ENCODE data around the gene FBLN2. TPM values are rescaled to one million over a fixed set of nuclear protein-coding genes. Genes with fewer than 3 reads are reported as not detected.

Gene FBLN2
- total and polyA plus RNA-seq, 4 donors, result 4.3 to 43.4 (median 21.1) TPM

DNA sequence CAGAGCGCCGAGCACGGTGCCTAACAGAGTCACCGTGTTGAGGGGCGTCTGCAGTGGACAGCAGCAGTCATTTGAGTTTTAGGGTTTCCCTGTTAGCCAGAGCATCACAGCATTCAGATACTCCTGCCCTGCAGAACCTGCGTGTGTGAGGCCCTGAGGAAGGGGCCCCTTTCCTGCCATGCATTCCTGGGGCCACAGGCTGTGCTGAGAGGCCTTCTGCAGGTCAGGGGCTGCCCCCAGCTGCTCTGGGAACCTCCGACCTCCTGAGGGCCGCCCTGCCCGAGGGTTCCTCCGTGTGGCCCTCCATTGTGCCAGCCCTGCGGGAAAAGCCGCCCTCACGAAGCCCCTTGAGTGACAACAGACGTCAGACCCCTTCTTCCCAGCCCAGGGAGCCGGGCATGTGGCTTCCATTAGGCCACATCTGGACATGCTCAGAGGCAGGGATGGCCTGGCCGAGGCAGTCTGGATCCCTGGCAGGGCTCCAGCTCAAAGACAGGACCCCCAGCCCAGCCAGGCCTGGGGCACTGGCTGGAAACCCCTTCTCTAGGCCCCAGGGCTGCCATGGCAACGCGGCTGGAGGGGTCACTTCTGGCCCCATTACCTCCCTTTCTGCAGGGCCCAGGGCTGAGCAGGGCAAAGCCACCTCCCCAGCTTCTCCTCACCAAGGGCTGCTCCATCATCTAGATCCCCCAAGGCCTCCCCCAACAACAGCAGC, 25.3 kb downstream of the FBLN2 start:
- no peaks in the 10 kb centered on the region for H3K9me3 ChIP-seq (ENCODE audit: control insufficient read depth in 4 of 4, insufficient read depth in 3 of 4, low read length in 3 of 4)
- TF ChIP-seq, protein P1, sequence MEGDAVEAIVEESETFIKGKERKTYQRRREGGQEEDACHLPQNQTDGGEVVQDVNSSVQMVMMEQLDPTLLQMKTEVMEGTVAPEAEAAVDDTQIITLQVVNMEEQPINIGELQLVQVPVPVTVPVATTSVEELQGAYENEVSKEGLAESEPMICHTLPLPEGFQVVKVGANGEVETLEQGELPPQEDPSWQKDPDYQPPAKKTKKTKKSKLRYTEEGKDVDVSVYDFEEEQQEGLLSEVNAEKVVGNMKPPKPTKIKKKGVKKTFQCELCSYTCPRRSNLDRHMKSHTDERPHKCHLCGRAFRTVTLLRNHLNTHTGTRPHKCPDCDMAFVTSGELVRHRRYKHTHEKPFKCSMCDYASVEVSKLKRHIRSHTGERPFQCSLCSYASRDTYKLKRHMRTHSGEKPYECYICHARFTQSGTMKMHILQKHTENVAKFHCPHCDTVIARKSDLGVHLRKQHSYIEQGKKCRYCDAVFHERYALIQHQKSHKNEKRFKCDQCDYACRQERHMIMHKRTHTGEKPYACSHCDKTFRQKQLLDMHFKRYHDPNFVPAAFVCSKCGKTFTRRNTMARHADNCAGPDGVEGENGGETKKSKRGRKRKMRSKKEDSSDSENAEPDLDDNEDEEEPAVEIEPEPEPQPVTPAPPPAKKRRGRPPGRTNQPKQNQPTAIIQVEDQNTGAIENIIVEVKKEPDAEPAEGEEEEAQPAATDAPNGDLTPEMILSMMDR (IDR thresholded peaks at IDR 0.05; ENCODE audit: control extremely low read depth, extremely low read depth), result no peak
- H3K27ac ChIP-seq (ENCODE audit: low read depth in 1 of 2, low read length in 1 of 2), result no peak overlapping the region
- H3K27me3 ChIP-seq (ENCODE audit: control insufficient read depth in 3 of 3, insufficient read depth in 3 of 3, low read length in 2 of 3), result no peaks in the 10 kb centered on the region
- DNase-seq (peak; percentile 71 to 72 (median 71)), ATAC-seq (ENCODE audit: insufficient read depth, low FRiP score) (no peak)
- H3K36me3 ChIP-seq (ENCODE audit: control insufficient read depth in 4 of 4, insufficient read depth in 4 of 4, low read length in 4 of 4), result no peaks in the 10 kb centered on the region
- H3K4me3 ChIP-seq, result no peak overlapping the region
- 69 to 71% methylated on average over 18 of the region's 18 CpGs for WGBS, 2 donors
- no peak overlapping the region for H3K9ac ChIP-seq (ENCODE audit: insufficient read depth in 1 of 2, low read length in 2 of 2)
- H3K4me1 ChIP-seq (ENCODE audit: control insufficient read depth in 5 of 5, insufficient read depth in 5 of 5, low read length in 5 of 5), result peaks cover 0 to 25% (median 3%) of the 10 kb centered on the region in 5 donors

DNA sequence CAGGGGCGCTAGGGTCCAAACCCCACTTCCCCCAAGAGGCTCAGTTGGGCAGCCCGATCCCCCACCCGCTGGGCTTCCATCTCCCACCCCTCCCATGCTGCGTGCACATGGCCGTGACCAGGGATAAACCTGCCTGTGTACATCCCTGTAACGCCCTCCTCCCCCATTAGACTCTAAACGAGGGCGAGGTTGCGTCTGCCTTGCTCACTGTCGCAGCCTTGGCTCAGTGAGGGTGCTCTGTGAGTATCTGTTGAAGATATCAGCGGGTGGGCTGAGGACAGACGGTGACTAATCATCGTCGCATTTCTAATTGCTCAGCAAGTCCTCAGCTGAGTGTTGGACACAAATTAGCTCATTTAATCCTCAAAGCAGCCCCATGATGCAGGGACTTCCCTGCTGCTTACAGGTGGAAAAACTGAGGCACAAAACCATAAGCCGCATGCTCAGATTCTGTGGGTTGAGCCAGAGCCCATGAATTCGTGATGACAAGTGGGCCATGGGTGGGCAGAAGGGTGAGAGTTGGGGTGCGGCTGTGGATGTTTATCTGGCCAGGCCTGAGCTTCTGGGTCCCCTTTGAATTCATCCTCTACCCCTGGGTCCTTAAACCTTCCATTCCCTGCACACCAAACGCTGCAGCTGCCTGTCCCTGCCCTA, 26.0 kb downstream of the FBLN2 start:
- no peak overlapping the region for H3K4me3 ChIP-seq
- TF ChIP-seq, protein P1 (IDR thresholded peaks at IDR 0.05; ENCODE audit: control extremely low read depth, extremely low read depth), result no peak
- H3K27me3 ChIP-seq (ENCODE audit: control insufficient read depth in 3 of 3, insufficient read depth in 3 of 3, low read length in 2 of 3), result no peaks in the 10 kb centered on the region
- peak in 1 of 3 donors; percentile 28 for DNase-seq
- H3K9ac ChIP-seq (ENCODE audit: insufficient read depth in 1 of 2, low read length in 2 of 2), result no peak overlapping the region
- H3K9me3 ChIP-seq (ENCODE audit: control insufficient read depth in 4 of 4, insufficient read depth in 3 of 4, low read length in 3 of 4), result no peaks in the 10 kb centered on the region
- H3K4me1 ChIP-seq (ENCODE audit: control insufficient read depth in 5 of 5, insufficient read depth in 5 of 5, low read length in 5 of 5), result peaks cover 0 to 25% (median 3%) of the 10 kb centered on the region in 5 donors
- ATAC-seq (ENCODE audit: insufficient read depth, low FRiP score), result no peak
- WGBS, 2 donors, result 74 to 84% methylated on average over 18 of the region's 18 CpGs
- H3K27ac ChIP-seq (ENCODE audit: low read depth in 1 of 2, low read length in 1 of 2), result no peak overlapping the region
- no peaks in the 10 kb centered on the region for H3K36me3 ChIP-seq (ENCODE audit: control insufficient read depth in 4 of 4, insufficient read depth in 4 of 4, low read length in 4 of 4)

DNA sequence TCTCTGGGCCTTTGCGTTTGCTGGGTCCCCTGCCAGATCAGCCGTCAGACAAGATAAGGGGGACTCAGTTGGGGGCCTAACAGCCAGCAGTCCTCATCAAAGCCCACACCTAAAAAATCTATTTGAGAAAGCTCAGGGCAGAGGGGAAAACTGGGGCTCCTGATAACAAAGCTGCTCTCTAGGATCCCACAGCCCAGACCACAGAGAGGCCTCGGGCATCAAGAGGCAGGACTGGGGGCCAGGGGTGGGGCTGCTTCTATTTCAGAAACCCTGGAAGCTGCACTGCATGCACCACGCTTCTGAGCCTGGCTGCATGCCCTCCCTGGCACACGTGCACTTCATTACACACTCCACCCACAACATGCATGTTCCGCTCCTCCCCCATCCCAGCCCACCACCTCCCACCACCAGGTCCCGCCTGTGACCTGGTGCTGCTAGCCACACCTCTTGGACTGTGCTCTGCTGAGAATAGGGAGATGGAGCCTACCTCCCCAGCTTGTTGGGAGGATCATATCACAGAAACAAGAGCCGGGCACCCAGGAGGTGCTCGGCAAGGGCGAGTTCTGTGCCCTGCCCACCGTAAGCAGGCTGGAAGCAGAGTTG, 26.6 kb downstream of the FBLN2 start:
- DNase-seq, result peak; percentile 51 to 57 (median 54)
- Histone ChIP-seq H3K27ac (ENCODE audit: low read depth in 1 of 2, low read length in 1 of 2) (no peak overlapping the region), H3K9ac (ENCODE audit: insufficient read depth in 1 of 2, low read length in 2 of 2) (no peak overlapping the region), H3K4me1 (ENCODE audit: control insufficient read depth in 5 of 5, insufficient read depth in 5 of 5, low read length in 5 of 5) (peaks cover 0 to 25% (median 3%) of the 10 kb centered on the region in 5 donors), H3K27me3 (ENCODE audit: control insufficient read depth in 3 of 3, insufficient read depth in 3 of 3, low read length in 2 of 3) (no peaks in the 10 kb centered on the region), H3K9me3 (ENCODE audit: control insufficient read depth in 4 of 4, insufficient read depth in 3 of 4, low read length in 3 of 4) (no peaks in the 10 kb centered on the region), H3K36me3 (ENCODE audit: control insufficient read depth in 4 of 4, insufficient read depth in 4 of 4, low read length in 4 of 4) (no peaks in the 10 kb centered on the region), H3K4me3 (no peak overlapping the region)
- ATAC-seq (ENCODE audit: insufficient read depth, low FRiP score), result no peak
- WGBS, 2 donors, result 59 to 64% methylated on average over 11 of the region's 11 CpGs
- TF ChIP-seq, protein P1 (IDR thresholded peaks at IDR 0.05; ENCODE audit: control extremely low read depth, extremely low read depth), result no peak

All from lung (tissue), 12 donors.